H1 (cell line): ENCODE data around the gene NRXN3. TPM values are rescaled to one million over a fixed set of nuclear protein-coding genes. Genes with fewer than 3 reads are reported as not detected.

ENCODE experiments used
- CTCF ChIA-PET: fragments of 300-600 bp; sonication (Branson Sonifier 250); formaldehyde crosslinking; loops from one replicate; lab custom pipeline; 2021; ENCODE audit not compliant: partially characterized antibody; lab: Charles Lee
- POLR2A ChIA-PET: fragments of 300-600 bp; sonication (Branson Sonifier 250); formaldehyde crosslinking; loops from one replicate; lab custom pipeline; 2021; ENCODE audit warnings: inconsistent platforms; ENCODE audit not compliant: partially characterized antibody; lab: Charles Lee
- DNase-seq, 2 experiments: peaks; one replicate each; pipeline versions ENCODE4 v3.0.0 to v3.0.0-alpha.2; 2010 to 2022; ENCODE audit warnings: low spot score in 2 of 2, low read depth in 1 of 2, mixed read lengths in 1 of 2
- FAIRE-seq: peaks from 2 replicates; lab custom pipeline; 2011; peaks lifted over from hg19 to GRCh38; lab: Jason Lieb, UNC
- H2AFZ ChIP-seq: 2 replicates; pipeline ENCODE4 v1.8.1; 2012; ENCODE audit warnings: low read length, inconsistent platforms
- H2AK5ac ChIP-seq: 2 replicates; pipeline ENCODE4 v1.6.1; 2013; ENCODE audit warnings: low read depth, low read length
- H2BK120ac ChIP-seq: replicated peaks from 2 replicates; pipeline ENCODE3; 2013; ENCODE audit warnings: low read depth, low read length, inconsistent platforms
- H2BK12ac ChIP-seq: 2 replicates; pipeline ENCODE4 v1.6.1; 2013; ENCODE audit warnings: low read depth, low read length
- H2BK15ac ChIP-seq: 2 replicates; pipeline ENCODE4 v1.6.1; 2013; ENCODE audit warnings: low read length
- H2BK20ac ChIP-seq: 2 replicates; pipeline ENCODE4 v1.6.1; 2013; ENCODE audit warnings: low read length
- H2BK5ac ChIP-seq: 2 replicates; pipeline ENCODE4 v1.6.1; 2013; ENCODE audit warnings: low read depth, low read length
- H3K14ac ChIP-seq: 2 replicates; pipeline ENCODE4 v1.6.1; 2013; ENCODE audit warnings: inconsistent platforms; ENCODE audit not compliant: insufficient read length
- H3K18ac ChIP-seq: 2 replicates; pipeline ENCODE4 v1.6.1; 2013; ENCODE audit warnings: low read length; ENCODE audit errors: extremely low read depth
- H3K23ac ChIP-seq: 2 replicates; pipeline ENCODE4 v1.6.1; 2013; ENCODE audit warnings: inconsistent platforms; ENCODE audit not compliant: insufficient read length
- H3K23me2 ChIP-seq: 2 replicates; pipeline ENCODE4 v1.6.1; 2013; ENCODE audit warnings: low read depth, low read length
- H3K27ac ChIP-seq: 2 replicates; pipeline ENCODE4 v1.6.1; 2011; ENCODE audit warnings: low read depth, low read length, inconsistent platforms
- H3K27me3 ChIP-seq, 4 experiments: replicated peaks in 1 of 4; 1 replicate in 1 of 4; 2 replicates in 3 of 4; pipeline versions ENCODE4 v1.6.1 to v1.8.1; 2011 to 2013; ENCODE audit warnings: low read length in 3 of 4, mild to moderate bottlenecking in 3 of 4, inconsistent platforms in 2 of 4, mixed read lengths in 2 of 4, moderate library complexity in 1 of 4; ENCODE audit not compliant: control insufficient read depth in 3 of 4, insufficient read depth in 3 of 4; ENCODE audit errors: extremely low read depth in 1 of 4
- H3K36me3 ChIP-seq, 4 experiments: 2 replicates each; pipeline versions ENCODE4 v1.6.1 to v1.8.1; 2011 to 2013; ENCODE audit warnings: mild to moderate bottlenecking in 4 of 4, low read length in 3 of 4, moderate library complexity in 2 of 4, control low read depth in 1 of 4, inconsistent platforms in 1 of 4; ENCODE audit not compliant: insufficient read depth in 4 of 4, control insufficient read depth in 2 of 4
- H3K4ac ChIP-seq: replicated peaks from 2 replicates; pipeline ENCODE3; 2013; ENCODE audit warnings: low read length, low read depth, mixed read lengths, inconsistent platforms; ENCODE audit not compliant: insufficient read length
- H3K4me1 ChIP-seq, 4 experiments: replicated peaks in 1 of 4; 1 replicate in 1 of 4; 2 replicates in 3 of 4; pipeline versions ENCODE4 v1.6.1 to v1.8.1; 2011 to 2013; ENCODE audit warnings: low read length in 3 of 4, inconsistent platforms in 2 of 4, mixed read lengths in 1 of 4; ENCODE audit not compliant: insufficient read depth in 4 of 4, control insufficient read depth in 3 of 4
- H3K4me2 ChIP-seq, 2 experiments: 2 replicates each; pipeline versions ENCODE4 v1.6.1 to v1.8.1; 2011 to 2013; ENCODE audit warnings: low read depth in 2 of 2, low read length in 2 of 2, control low read depth in 1 of 2, inconsistent platforms in 1 of 2, mild to moderate bottlenecking in 1 of 2; ENCODE audit not compliant: insufficient read depth in 1 of 2
- H3K4me3 ChIP-seq, 4 experiments: fragments of 200-600, 300-600 bp in 1 of 4; sonication (generic), shearing (Covaris generic), sonication (Bioruptor Twin) in 1 of 4; 2 replicates each; pipeline versions ENCODE4 v1.5.1 to v1.8.1; 2011 to 2016; ENCODE audit warnings: low read length in 4 of 4, low read depth in 3 of 4, control low read depth in 2 of 4, inconsistent platforms in 2 of 4, mild to moderate bottlenecking in 2 of 4, mixed read lengths in 1 of 4, moderate library complexity in 1 of 4; ENCODE audit not compliant: insufficient read depth in 2 of 4; ENCODE audit errors: extremely low read depth in 1 of 4
- H3K56ac ChIP-seq: replicated peaks from 2 replicates; pipeline ENCODE3; 2013; ENCODE audit warnings: low read depth, mild to moderate bottlenecking, mixed read lengths, low read length, inconsistent platforms; ENCODE audit not compliant: insufficient read length
- H3K79me1 ChIP-seq: 2 replicates; pipeline ENCODE4 v1.6.1; 2013; ENCODE audit warnings: low read depth, low read length, control low read depth
- H3K79me2 ChIP-seq, 2 experiments: 2 replicates each; pipeline versions ENCODE4 v1.6.1 to v1.8.1; 2012 to 2013; ENCODE audit warnings: low read length in 2 of 2, mild to moderate bottlenecking in 2 of 2, inconsistent platforms in 1 of 2; ENCODE audit not compliant: insufficient read depth in 2 of 2, control insufficient read depth in 1 of 2
- H3K9ac ChIP-seq, 4 experiments: replicated peaks in 1 of 4; 1 replicate in 1 of 4; 2 replicates in 3 of 4; pipeline versions ENCODE4 v1.6.1 to v1.8.1; 2011 to 2013; ENCODE audit warnings: low read depth in 3 of 4, low read length in 3 of 4, control low read depth in 2 of 4, mild to moderate bottlenecking in 2 of 4, moderate library complexity in 2 of 4, inconsistent platforms in 1 of 4; ENCODE audit errors: extremely low read depth in 1 of 4
- H3K9me3 ChIP-seq, 2 experiments: 2 replicates each; pipeline versions ENCODE4 v1.6.1 to v1.8.1; 2012 to 2013; ENCODE audit warnings: mild to moderate bottlenecking in 2 of 2, moderate library complexity in 2 of 2, control low read depth in 1 of 2, inconsistent platforms in 1 of 2, low read depth in 1 of 2, low read length in 1 of 2, mixed read lengths in 1 of 2; ENCODE audit not compliant: insufficient read depth in 2 of 2
- H4K20me1 ChIP-seq, 2 experiments: replicated peaks in 1 of 2; 2 replicates each; pipeline versions ENCODE3 to v1.8.1; 2011 to 2013; ENCODE audit warnings: inconsistent platforms in 2 of 2, low read length in 2 of 2, mild to moderate bottlenecking in 1 of 2; ENCODE audit not compliant: insufficient read depth in 2 of 2, control insufficient read depth in 1 of 2
- H4K5ac ChIP-seq: 2 replicates; pipeline ENCODE4 v1.6.1; 2013; ENCODE audit warnings: low read length, low read depth, mixed read lengths, inconsistent platforms; ENCODE audit not compliant: insufficient read length
- H4K8ac ChIP-seq: 2 replicates; pipeline ENCODE4 v1.8.0; 2013; ENCODE audit warnings: mild to moderate bottlenecking, moderate library complexity, low read length, inconsistent platforms; ENCODE audit not compliant: insufficient read depth; ENCODE audit errors: extremely low read depth
- H4K91ac ChIP-seq: replicated peaks from 2 replicates; pipeline ENCODE3; 2013; ENCODE audit warnings: low read length, mixed read lengths, inconsistent platforms; ENCODE audit not compliant: insufficient read length
- CBX5 ChIP-seq: fragments of 300-800, 300-1000 bp; sonication (generic); IDR thresholded peaks from 2 replicates; pipeline ENCODE4 v1.7.1; 2016; ENCODE audit warnings: antibody characterized with exemption, low read length, low read depth
- CTBP2 ChIP-seq: IDR thresholded peaks from 2 replicates; pipeline ENCODE4 v1.7.0; 2011; ENCODE audit warnings: borderline replicate concordance, mild to moderate bottlenecking, moderate library complexity, mixed read lengths, low read length; ENCODE audit not compliant: insufficient read depth, insufficient read length
- GABPA ChIP-seq: IDR thresholded peaks from 2 replicates; pipeline ENCODE4 v1.6.1; 2011; ENCODE audit warnings: mild to moderate bottlenecking, low read length, moderate library complexity, borderline replicate concordance; ENCODE audit not compliant: insufficient read depth
- JUN ChIP-seq: IDR thresholded peaks from 2 replicates; pipeline ENCODE4 v1.6.1; 2011; ENCODE audit warnings: low read depth, mild to moderate bottlenecking, improper control_type of control experiment, low read length
- KDM1A ChIP-seq: fragments of 200-600, 300-600 bp; sonication (generic); IDR thresholded peaks from 2 replicates; pipeline ENCODE4 v1.7.1; 2016; ENCODE audit warnings: mild to moderate bottlenecking, low read length, borderline replicate concordance
- NRF1 ChIP-seq: IDR thresholded peaks from 2 replicates; pipeline ENCODE4 v1.6.1; 2011; ENCODE audit warnings: mild to moderate bottlenecking, low read depth, low read length, improper control_type of control experiment
- POLR2A ChIP-seq, 2 experiments: IDR thresholded peaks; 1 replicate in 1 of 2; 2 replicates in 1 of 2; pipeline ENCODE4 v1.6.1; 2011; ENCODE audit warnings: low read depth in 2 of 2, low read length in 2 of 2, mild to moderate bottlenecking in 2 of 2; ENCODE audit errors: control extremely low read depth in 1 of 2
- RAD21 ChIP-seq, 2 experiments: IDR thresholded peaks in 1 of 2; conservative IDR thresholded peaks in 1 of 2; 2 replicates each; pipeline ENCODE4 v1.6.1; 2011; ENCODE audit warnings: low read depth in 2 of 2, low read length in 2 of 2, improper control_type of control experiment in 1 of 2, inconsistent platforms in 1 of 2, mild to moderate bottlenecking in 1 of 2, moderate library complexity in 1 of 2
- RNF2 ChIP-seq: fragments of 200-900, 300-1000 bp; sonication (generic); IDR thresholded peaks from 2 replicates; pipeline ENCODE4 v1.7.1; 2016; ENCODE audit warnings: borderline replicate concordance, low read depth, mild to moderate bottlenecking, antibody characterized with exemption, low read length; ENCODE audit not compliant: poor library complexity, severe bottlenecking; ENCODE audit errors: missing control alignments
- RXRA ChIP-seq: IDR thresholded peaks from 2 replicates; pipeline ENCODE4 v1.6.1; 2011; ENCODE audit warnings: low read depth, mild to moderate bottlenecking, low read length, moderate library complexity; ENCODE audit not compliant: insufficient read depth
- SIN3A ChIP-seq, 2 experiments: IDR thresholded peaks in 1 of 2; conservative IDR thresholded peaks in 1 of 2; 2 replicates each; pipeline ENCODE4 v1.6.1; 2011 to 2012; ENCODE audit warnings: low read length in 2 of 2, improper control_type of control experiment in 1 of 2, low read depth in 1 of 2, mild to moderate bottlenecking in 1 of 2
- SUZ12 ChIP-seq: fragments of 200-600 bp; sonication (generic); IDR thresholded peaks from 2 replicates; pipeline ENCODE4 v1.6.1; 2012; ENCODE audit warnings: mild to moderate bottlenecking, inconsistent platforms, low read length, moderate library complexity, mixed read lengths
- USF2 ChIP-seq: IDR thresholded peaks from 2 replicates; pipeline ENCODE4 v1.6.1; 2011; ENCODE audit warnings: low read length, improper control_type of control experiment
- YY1 ChIP-seq: IDR thresholded peaks from 2 replicates; pipeline ENCODE4 v1.6.1; 2011; ENCODE audit warnings: low read depth, mild to moderate bottlenecking, low read length
- polyA plus RNA-seq, 7 experiments: library from polyadenylated mRNA; depleted of rRNA in 3 of 7; stranded (reverse) in 5 of 7; unstranded in 2 of 7; fragments of >200 nt in 5 of 7; fragments of 200-250 nt in 2 of 7; gene quantifications; 1 replicate in 5 of 7; 2 replicates in 1 of 7; 4 replicates in 1 of 7; pipeline versions ENCODE4 v1.2.1 to v1.2.3, GENCODE V29; 2011 to 2013; ENCODE audit warnings: missing spikeins in 2 of 7, mixed read lengths in 2 of 7
- total RNA-seq: library from RNA; stranded (reverse); fragmentation: NEBNext Ultra II Directional; extraction: Animal tissue kit (Norgen Biotek cat#: 25700); gene quantifications from 2 replicates; pipeline ENCODE4 v1.2.1, GENCODE V29; 2021

The NRXN3 gene
- total and polyA plus RNA-seq, 2 of the 8 experiments (the other 6 are each of a cell fraction or from before 2014, with no cell fraction given), result 2.6 to 4.1 TPM

DNA sequence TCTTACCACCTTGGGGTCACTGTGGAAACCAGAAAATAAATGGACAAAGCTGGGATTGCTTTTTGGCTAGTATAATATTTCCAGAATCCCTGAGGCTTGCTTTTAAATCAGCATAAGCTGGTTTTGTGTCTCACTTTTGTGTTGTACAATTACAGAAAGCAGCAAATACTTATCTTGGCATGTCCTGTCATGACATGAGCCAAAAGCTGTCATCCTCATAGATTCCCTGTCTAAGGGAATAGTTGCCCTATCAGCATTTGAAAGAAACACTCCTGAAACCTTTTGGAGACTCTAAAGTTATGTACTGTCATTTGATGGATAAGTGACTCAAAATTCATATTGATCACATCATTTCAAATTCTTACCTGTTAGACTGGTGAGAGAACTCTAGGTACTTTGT, 987.2 kb downstream of the NRXN3 start:
- Histone ChIP-seq H2BK12ac (no peak overlapping the region), H4K91ac (no peak overlapping the region), H2AK5ac (no peak overlapping the region), H3K18ac (no peak overlapping the region), H4K20me1 (no peaks in the 10 kb centered on the region), H3K27me3 (no peaks in the 10 kb centered on the region), H3K79me1 (no peaks in the 10 kb centered on the region), H2BK5ac (no peak overlapping the region), H3K4me2 (no peak overlapping the region), H3K36me3 (no peaks in the 10 kb centered on the region), H3K27ac (no peak overlapping the region), H4K5ac (no peak overlapping the region), H2BK120ac (no peak overlapping the region), H3K4me3 (no peak overlapping the region), H2AFZ (no peak overlapping the region), H3K23ac (no peak overlapping the region), H3K56ac (no peak overlapping the region), H3K4me1 (no peaks in the 10 kb centered on the region), H2BK20ac (no peak overlapping the region), H3K23me2 (no peaks in the 10 kb centered on the region), H3K9me3 (no peaks in the 10 kb centered on the region), H3K79me2 (no peaks in the 10 kb centered on the region), H3K4ac (no peak overlapping the region), H2BK15ac (no peak overlapping the region), H3K9ac (no peak overlapping the region), H4K8ac (no peak overlapping the region), H3K14ac (no peak overlapping the region)
- ChIA-PET CTCF (no interaction called here), POLR2A (no interaction called here)
- DNase-seq (no peak), FAIRE-seq (no peak)
- no peak for TF ChIP-seq RXRA
- TF ChIP-seq GABPA, result no peak
- no peak for TF ChIP-seq NRF1
- TF ChIP-seq RNF2, result no peak
- no peak for TF ChIP-seq POLR2A (IDR thresholded peaks at IDR 0.05; ENCODE audit: control extremely low read depth in 1 of 2, low read depth in 2 of 2, low read length in 2 of 2)
- TF ChIP-seq RAD21 (IDR thresholded peaks at IDR 0.05 in 1 of 2, conservative IDR thresholded peaks at IDR 0.05 in 1 of 2; ENCODE audit: low read depth in 2 of 2, low read length in 2 of 2), result no peak
- TF ChIP-seq YY1, result no peak
- TF ChIP-seq KDM1A, result no peak
- no peak for TF ChIP-seq USF2
- no peak for TF ChIP-seq SIN3A (conservative IDR thresholded peaks at IDR 0.05 in 1 of 2, IDR thresholded peaks at IDR 0.05 in 1 of 2; ENCODE audit: low read depth in 1 of 2, low read length in 2 of 2)
- TF ChIP-seq JUN, result no peak
- no peak for TF ChIP-seq CBX5
- no peak for TF ChIP-seq SUZ12
- TF ChIP-seq CTBP2, result no peak
